Heart right ventricle (tissue), 16 donors: ENCODE measurements around the gene SERTAD3. TPM values are rescaled to one million over a fixed set of nuclear protein-coding genes. Genes with fewer than 3 reads are reported as not detected.

ENCODE experiments used
- ATAC-seq, 8 donors: fragments of 200-7000 bp; cut with Tn5 transposase; one replicate each; pipeline ENCODE4 v1.9.1; 2020; ENCODE audit warnings: mild to moderate bottlenecking in 8 of 8, moderate library complexity in 8 of 8, moderate number of reproducible peaks in 1 of 8
- DNase-seq, 2 donors: peaks; one replicate each; pipeline ENCODE4 v3.0.0-alpha.2; 2020
- H3K27ac ChIP-seq, 10 donors: fragments of 200-600 bp; sonication (generic) in 2 of 10; one replicate each; pipeline versions ENCODE4 v1.5.0 to v1.8.0; 2020 to 2022; ENCODE audit warnings: mild to moderate bottlenecking in 3 of 10
- H3K27me3 ChIP-seq, 7 donors: fragments of 200-600 bp; one replicate each; pipeline ENCODE4 v1.8.0; 2021 to 2022; ENCODE audit warnings: mild to moderate bottlenecking in 2 of 7
- H3K36me3 ChIP-seq, 9 donors: fragments of 200-600 bp; sonication (generic) in 1 of 9; one replicate each; pipeline versions ENCODE4 v1.5.0 to v1.8.0; 2020 to 2022; ENCODE audit warnings: mild to moderate bottlenecking in 2 of 9
- H3K4me1 ChIP-seq, 9 donors: fragments of 200-600 bp; sonication (generic) in 1 of 9; one replicate each; pipeline versions ENCODE4 v1.5.0 to v1.8.0; 2020 to 2022; ENCODE audit warnings: mild to moderate bottlenecking in 4 of 9
- H3K4me3 ChIP-seq, 10 donors: fragments of 200-600 bp; sonication (generic) in 2 of 10; one replicate each; pipeline versions ENCODE4 v1.5.0 to v1.8.0; 2020 to 2022; ENCODE audit warnings: mild to moderate bottlenecking in 7 of 10, moderate library complexity in 2 of 10
- H3K9me3 ChIP-seq, 11 donors: fragments of 200-600 bp in 10 of 11; sonication (generic) in 2 of 11; one replicate each; pipeline versions ENCODE4 v1.5.0 to v1.8.0; 2013 to 2022; ENCODE audit warnings: mild to moderate bottlenecking in 2 of 11, control low read depth in 1 of 11, moderate library complexity in 1 of 11
- WGBS, 2 donors: extraction: QIAGEN DNeasy Blood & Tissue Kit; methylation state at CpG; one replicate each; pipeline ENCODE4 v1.1.7; 2013; ENCODE audit warnings: inconsistent platforms in 1 of 2; 5-methylcytosine and 5-hydroxymethylcytosine counted together
- intact Hi-C, 10 donors: fragments of 100-400 bp; cut with DNase I; formaldehyde crosslinking; loops; one replicate each; pipeline versions ENCODE4 v1.11.1 to v1.14.2; 2022
- polyA plus RNA-seq, 2 donors: library from polyadenylated mRNA; stranded (reverse); fragments of 200-250 nt; gene quantifications; one replicate each; pipeline ENCODE4 v1.2.3, GENCODE V29; 2013
- total RNA-seq, 10 donors: library from RNA; stranded (reverse); fragmentation: NEBNext Ultra II Directional in 3 of 10; extraction: Animal tissue kit (Norgen Biotek cat#: 25700) in 3 of 10; gene quantifications; one replicate each; pipeline versions ENCODE4 v1.2.1 to v1.2.4, GENCODE V29; 2021 to 2023
- TF ChIP-seq, protein P1 (sequence below), 9 donors: fragments of 200-600 bp; sonication (generic) in 2 of 9; IDR thresholded peaks; one replicate each; pipeline versions ENCODE4 v1.5.0 to v1.8.0; 2021 to 2022; ENCODE audit warnings: antibody characterized with exemption in 9 of 9, mild to moderate bottlenecking in 5 of 9, moderate library complexity in 1 of 9
- donor health status: Arrhythmogenic right ventricular cardiomyopathy.
- donor health status: ischemic (EF 13 %, LVEDD 7.1; RV severe dilation, severe dysfunction).
- donor health status: healthy with polysubstance abuse.
- donor health status: DM: no; HTN: yes; CAD: no.
- donor health status: DM: no; HTN: no; CAD: no.
- donor health status: ischemic (EF 25% LVEDD 6.9; RV normal size, moderate dysfunction).
- donor health status: ischemic (EF 25% LVEDD 5.7; RV mildly dilated, moderate dysfunction).
- donor health status: healthy.
- donor health status: DM: yes; HTN: yes; CAD: no.
- donor health status: Ischemic cardiomyopathy.
- donor health status: ischemic (EF 35%, LVEDD 5.7; RV mildly dilated, moderate dysfunction).
- donor health status: nonischemic (EF 11% LVEDD 7.7; RV severe dilation, severe dysfunction).
- donor health status: DM: yes; HTN: yes; CAD: no.
- donor health status: PGD.
- donor health status: ischemic (EF 29% LVEDD 5.4; RV normal size, mild dysfunction).
- donor health status: nonischemic (EF 23%, LVEDD 6.1; RV moderate dilation, normal function).

The SERTAD3 gene
- total and polyA plus RNA-seq, 12 donors = 19.4 to 37.5 (median 29.3) TPM

DNA sequence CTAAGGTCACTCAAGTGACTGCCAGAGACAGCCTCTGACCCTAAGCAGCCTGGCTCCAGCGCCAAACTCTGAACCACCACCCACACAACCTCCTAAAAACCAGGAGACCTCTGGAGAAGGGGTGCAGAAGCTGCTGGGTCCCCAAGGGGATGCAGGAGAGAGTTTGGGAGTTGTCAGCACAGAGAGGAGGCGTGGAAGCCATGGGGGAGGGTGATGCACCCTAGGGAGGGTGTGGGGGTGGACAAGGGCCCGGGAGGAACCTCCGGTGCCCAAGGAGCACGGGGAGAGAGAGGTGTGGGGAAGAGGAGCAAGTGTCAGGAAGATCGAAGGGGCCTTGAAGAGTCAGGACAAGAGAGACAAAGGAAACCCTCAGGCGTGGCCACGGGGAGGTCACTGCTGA is 52.0 kb downstream of the SERTAD3 start:
- DNase-seq (no peak), ATAC-seq (no peak)
- H3K27ac ChIP-seq = no peak overlapping the region
- intact Hi-C loops = no loop called here
- H3K9me3 ChIP-seq = no peaks in the 10 kb centered on the region
- no peaks in the 10 kb centered on the region for H3K27me3 ChIP-seq
- no peaks in the 10 kb centered on the region for H3K36me3 ChIP-seq
- 68 to 79% methylated on average over 8 of the region's 8 CpGs for WGBS, 2 donors
- TF ChIP-seq, protein P1, sequence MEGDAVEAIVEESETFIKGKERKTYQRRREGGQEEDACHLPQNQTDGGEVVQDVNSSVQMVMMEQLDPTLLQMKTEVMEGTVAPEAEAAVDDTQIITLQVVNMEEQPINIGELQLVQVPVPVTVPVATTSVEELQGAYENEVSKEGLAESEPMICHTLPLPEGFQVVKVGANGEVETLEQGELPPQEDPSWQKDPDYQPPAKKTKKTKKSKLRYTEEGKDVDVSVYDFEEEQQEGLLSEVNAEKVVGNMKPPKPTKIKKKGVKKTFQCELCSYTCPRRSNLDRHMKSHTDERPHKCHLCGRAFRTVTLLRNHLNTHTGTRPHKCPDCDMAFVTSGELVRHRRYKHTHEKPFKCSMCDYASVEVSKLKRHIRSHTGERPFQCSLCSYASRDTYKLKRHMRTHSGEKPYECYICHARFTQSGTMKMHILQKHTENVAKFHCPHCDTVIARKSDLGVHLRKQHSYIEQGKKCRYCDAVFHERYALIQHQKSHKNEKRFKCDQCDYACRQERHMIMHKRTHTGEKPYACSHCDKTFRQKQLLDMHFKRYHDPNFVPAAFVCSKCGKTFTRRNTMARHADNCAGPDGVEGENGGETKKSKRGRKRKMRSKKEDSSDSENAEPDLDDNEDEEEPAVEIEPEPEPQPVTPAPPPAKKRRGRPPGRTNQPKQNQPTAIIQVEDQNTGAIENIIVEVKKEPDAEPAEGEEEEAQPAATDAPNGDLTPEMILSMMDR (IDR thresholded peaks at IDR 0.05) = no peak
- H3K4me3 ChIP-seq = no peak overlapping the region
- H3K4me1 ChIP-seq = peaks cover 0 to 6% (median 0%) of the 10 kb centered on the region in 9 donors

Other genes with a start within 250 kb of the SERTAD3 start
- gene TTC9B, start 226.0 kb downstream of the SERTAD3 start, total RNA-seq = not detected
- not detected for gene TTC9B, start 226.0 kb downstream of the SERTAD3 start, polyA plus RNA-seq
- not detected for gene CCNP, start 217.6 kb downstream of the SERTAD3 start, total RNA-seq
- under 1 TPM; 0.04 to 0.15 TPM for gene CCNP, start 217.6 kb downstream of the SERTAD3 start, polyA plus RNA-seq
- gene AKT2, start 159.0 kb downstream of the SERTAD3 start, total RNA-seq = 100 to 1,000 TPM; 117 to 147 (median 127) TPM
- gene AKT2, start 159.0 kb downstream of the SERTAD3 start, polyA plus RNA-seq = 10 to 100 TPM; 56.7 to 57.6 TPM
- 100 to 1,000 TPM; 138 to 227 (median 145) TPM for gene C19orf47, start 95.9 kb downstream of the SERTAD3 start, total RNA-seq
- 100 to 1,000 TPM; 234 to 347 TPM for gene C19orf47, start 95.9 kb downstream of the SERTAD3 start, polyA plus RNA-seq
- 100 to 1,000 TPM; 136 to 238 (median 181) TPM for gene PLD3, start 95.6 kb downstream of the SERTAD3 start, total RNA-seq
- 100 to 1,000 TPM; 116 to 148 TPM for gene PLD3, start 95.6 kb downstream of the SERTAD3 start, polyA plus RNA-seq
- under 1 TPM in 2 of 10 donors, not detected in 8; 0.10 to 0.15 TPM for gene HIPK4, start 54.2 kb downstream of the SERTAD3 start, total RNA-seq
- under 1 TPM in 1 of 2 donors, not detected in 1; 0.09 TPM for gene HIPK4, start 54.2 kb downstream of the SERTAD3 start, polyA plus RNA-seq
- 1 to 10 TPM; 1.7 to 3.8 (median 2.7) TPM for gene PRX, start 31.0 kb downstream of the SERTAD3 start, total RNA-seq
- gene PRX, start 31.0 kb downstream of the SERTAD3 start, polyA plus RNA-seq = 1 to 10 TPM; 2.4 to 2.7 TPM
- gene SERTAD1, start 18.3 kb downstream of the SERTAD3 start, total RNA-seq = 10 to 100 TPM in 3 of 10 donors, 1 to 10 TPM in 7; 6.3 to 16.8 (median 8.4) TPM
- gene SERTAD1, start 18.3 kb downstream of the SERTAD3 start, polyA plus RNA-seq = 10 to 100 TPM; 13.4 to 35.8 TPM
- gene BLVRB, start 21.4 kb upstream of the SERTAD3 start, total RNA-seq = 100 to 1,000 TPM in 3 of 10 donors, 10 to 100 TPM in 7; 70.9 to 144 (median 91.4) TPM
- gene BLVRB, start 21.4 kb upstream of the SERTAD3 start, polyA plus RNA-seq = 100 to 1,000 TPM in 1 of 2 donors, 10 to 100 TPM in 1; 95.8 to 213 TPM
- 1 to 10 TPM; 3.0 to 6.6 (median 4.9) TPM for gene SPTBN4, start 22.7 kb upstream of the SERTAD3 start, total RNA-seq
- gene SPTBN4, start 22.7 kb upstream of the SERTAD3 start, polyA plus RNA-seq = 10 to 100 TPM in 1 of 2 donors, 1 to 10 TPM in 1; 3.2 to 13.8 TPM
- gene SHKBP1, start 132.5 kb upstream of the SERTAD3 start, total RNA-seq = 10 to 100 TPM; 12.0 to 31.5 (median 15.9) TPM
- 10 to 100 TPM; 42.8 to 43.1 TPM for gene SHKBP1, start 132.5 kb upstream of the SERTAD3 start, polyA plus RNA-seq
- gene LTBP4, start 157.0 kb upstream of the SERTAD3 start, total RNA-seq = 100 to 1,000 TPM; 139 to 263 (median 244) TPM
- gene LTBP4, start 157.0 kb upstream of the SERTAD3 start, polyA plus RNA-seq = 100 to 1,000 TPM; 114 to 191 TPM
- 10 to 100 TPM in 5 of 10 donors, 1 to 10 TPM in 5; 7.1 to 15.3 (median 10.0) TPM for gene NUMBL, start 246.3 kb upstream of the SERTAD3 start, total RNA-seq
- gene NUMBL, start 246.3 kb upstream of the SERTAD3 start, polyA plus RNA-seq = 10 to 100 TPM; 11.2 to 14.0 TPM